ENCODE measurements around the gene ANKRD9. TPM values are rescaled to one million over a fixed set of nuclear protein-coding genes. Genes with fewer than 3 reads are reported as not detected.

Gene ANKRD9
- total RNA-seq, 1 experiment from 2014 or later, result 29.8 TPM

- no peak overlapping the region for H4K91ac ChIP-seq (ENCODE audit: insufficient read length, low read depth, low read length)
- no peak overlapping the region for H3K18ac ChIP-seq (ENCODE audit: insufficient read length, low read depth, low read length)
- no peak overlapping the region for H2AFZ ChIP-seq (ENCODE audit: low read length)
- no peak overlapping the region for H2BK20ac ChIP-seq (ENCODE audit: low read depth, low read length, poor library complexity, severe bottlenecking)
- Mint-ChIP-seq H3K4me3 (no peak overlapping the region), H3K27me3 (ENCODE audit: low read depth) (peaks cover 1% of the 10 kb centered on the region; the same call in 1 of the 2 replicates), H3K9me3 (no peaks in the 10 kb centered on the region; a peak in 1 of 5 replicates), H3K36me3 (ENCODE audit: insufficient read depth in 1 of 3, low read depth in 3 of 3) (peaks cover 6 to 10% (median 7%) of the 10 kb centered on the region in 3 experiments; a peak in 6 of 7 replicates), H3K27ac (0 out of 7 replicates have a peak overlapping the region, but pooled peaks of 1 of the 3 experiments have one; percentile 23), H3K4me1 (peaks cover 0 to 3% of the 10 kb centered on the region in 2 experiments; a peak in 1 of 4 replicates)
- no peaks in the 10 kb centered on the region for H3K27me3 ChIP-seq (ENCODE audit: insufficient read depth, low read length)
- H3K9me3 ChIP-seq (ENCODE audit: control insufficient read depth, low read depth, low read length), result no peaks in the 10 kb centered on the region
- no peak overlapping the region for H2BK15ac ChIP-seq (ENCODE audit: low read depth, low read length)
- H3K79me2 ChIP-seq (ENCODE audit: insufficient read depth, low read length), result no peaks in the 10 kb centered on the region
- no peaks in the 10 kb centered on the region for H3K23me2 ChIP-seq (ENCODE audit: insufficient read length, low read depth, low read length, poor library complexity, severe bottlenecking)
- H2AK5ac ChIP-seq (ENCODE audit: insufficient read length, low read length), result no peak overlapping the region
- no peak overlapping the region for H3K4me2 ChIP-seq (ENCODE audit: insufficient read depth, insufficient read length, low read length)
- H3K4ac ChIP-seq (ENCODE audit: low read depth, low read length), result no peak overlapping the region
- TF ChIP-seq, protein P1, sequence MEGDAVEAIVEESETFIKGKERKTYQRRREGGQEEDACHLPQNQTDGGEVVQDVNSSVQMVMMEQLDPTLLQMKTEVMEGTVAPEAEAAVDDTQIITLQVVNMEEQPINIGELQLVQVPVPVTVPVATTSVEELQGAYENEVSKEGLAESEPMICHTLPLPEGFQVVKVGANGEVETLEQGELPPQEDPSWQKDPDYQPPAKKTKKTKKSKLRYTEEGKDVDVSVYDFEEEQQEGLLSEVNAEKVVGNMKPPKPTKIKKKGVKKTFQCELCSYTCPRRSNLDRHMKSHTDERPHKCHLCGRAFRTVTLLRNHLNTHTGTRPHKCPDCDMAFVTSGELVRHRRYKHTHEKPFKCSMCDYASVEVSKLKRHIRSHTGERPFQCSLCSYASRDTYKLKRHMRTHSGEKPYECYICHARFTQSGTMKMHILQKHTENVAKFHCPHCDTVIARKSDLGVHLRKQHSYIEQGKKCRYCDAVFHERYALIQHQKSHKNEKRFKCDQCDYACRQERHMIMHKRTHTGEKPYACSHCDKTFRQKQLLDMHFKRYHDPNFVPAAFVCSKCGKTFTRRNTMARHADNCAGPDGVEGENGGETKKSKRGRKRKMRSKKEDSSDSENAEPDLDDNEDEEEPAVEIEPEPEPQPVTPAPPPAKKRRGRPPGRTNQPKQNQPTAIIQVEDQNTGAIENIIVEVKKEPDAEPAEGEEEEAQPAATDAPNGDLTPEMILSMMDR (conservative IDR thresholded peaks at IDR 0.05), result no peak
- no peak overlapping the region for H2BK5ac ChIP-seq (ENCODE audit: insufficient read length, low read length)
- H4K8ac ChIP-seq (replicated peaks; ENCODE audit: insufficient read length, low read depth, low read length), result no peak overlapping the region
- no peak overlapping the region for H3K9ac ChIP-seq (ENCODE audit: extremely low read depth, insufficient read length, low read length)
- H3T11ph ChIP-seq (ENCODE audit: low read length), result no peak overlapping the region
- peak; percentile 22 for DNase-seq
- H3K14ac ChIP-seq (ENCODE audit: insufficient read depth, low read length), result no peak overlapping the region
- H3K23ac ChIP-seq (ENCODE audit: insufficient read length, low read depth, low read length), result no peak overlapping the region
- H3K4me1 ChIP-seq (ENCODE audit: insufficient read depth, low read length), result no peaks in the 10 kb centered on the region
- H2BK12ac ChIP-seq (ENCODE audit: insufficient read length, low read depth, low read length), result no peak overlapping the region
- no peaks in the 10 kb centered on the region for H4K20me1 ChIP-seq (ENCODE audit: control insufficient read depth, insufficient read depth, insufficient read length)
- no peak overlapping the region for H4K5ac ChIP-seq (ENCODE audit: insufficient read length, low read depth, low read length)
- no peak overlapping the region for H3K56ac ChIP-seq (ENCODE audit: insufficient read length, low read depth, low read length)
- no CpG with 5 or more reads among the region's 3 CpGs for WGBS (ENCODE audit: extremely low coverage, insufficient read length, low lambda C conversion rate)
- no peak overlapping the region for H3K27ac ChIP-seq (ENCODE audit: insufficient read length, low read depth, low read length)
- H3K79me1 ChIP-seq (ENCODE audit: insufficient read depth, low read depth, low read length, poor library complexity, severe bottlenecking), result no peaks in the 10 kb centered on the region
- no peak overlapping the region for H2BK120ac ChIP-seq (ENCODE audit: low read depth, low read length, poor library complexity, severe bottlenecking)
Observed at GRCh38 chr14:102500713-102501112, 8.9 kb downstream of the ANKRD9 start.

Data from H9 (cell line).